8988T (cell line): ENCODE measurements around the gene KRT16.
A peak's percentile ranks its signal among the peaks of the same experiment; 100 is the strongest.
"Not testable (repeated sequence)": the region's sequence is repeated elsewhere in the genome, so short reads cannot be mapped to it uniquely, and the experiment has no call there.

ENCODE experiments used
- DNase-seq: peaks from one replicate; pipeline ENCODE4 v3.0.0; 2011

The KRT16 gene

GRCh38 chr17:41612376-41613160 lies at the start of gene KRT16:
Gene KRT16, minus strand, starts transcription at chr17:41612767. Its CDS starts 79 bp downstream, at chr17:41612688.
- not testable (repeated sequence) for DNase-seq

GRCh38 chr17:41660221-41660711 lies 47.7 kb upstream of the KRT16 start:
- no peak for DNase-seq

GRCh38 chr17:41659427-41660212 lies 47.1 kb upstream of the KRT16 start:
- DNase-seq = no peak

- DNase-seq = no peak
Measured at GRCh38 chr17:41658846-41659245, 46.3 kb upstream of the KRT16 start.

GRCh38 chr17:41657936-41658335 lies 45.4 kb upstream of the KRT16 start:
- DNase-seq = no peak

GRCh38 chr17:41657176-41657754 lies 44.7 kb upstream of the KRT16 start:
- DNase-seq = no peak

- DNase-seq = no peak
Measured at GRCh38 chr17:41656249-41657023, 43.9 kb upstream of the KRT16 start.

- DNase-seq = no peak
Measured at GRCh38 chr17:41655611-41656111, 43.1 kb upstream of the KRT16 start.

- DNase-seq = no peak
Measured at GRCh38 chr17:41654678-41655607, 42.4 kb upstream of the KRT16 start.

GRCh38 chr17:41653892-41654677 lies 41.5 kb upstream of the KRT16 start:
- no peak for DNase-seq

- no peak for DNase-seq
Measured at GRCh38 chr17:41653421-41653820, 40.9 kb upstream of the KRT16 start.

GRCh38 chr17:41652461-41652970 lies 39.9 kb upstream of the KRT16 start:
- no peak for DNase-seq

GRCh38 chr17:41651625-41652460 lies 39.3 kb upstream of the KRT16 start:
- DNase-seq = no peak

- DNase-seq = no peak
Measured at GRCh38 chr17:41650794-41651624, 38.4 kb upstream of the KRT16 start.

GRCh38 chr17:41649923-41650519 lies 37.5 kb upstream of the KRT16 start:
- no peak for DNase-seq

- peak; percentile 69 for DNase-seq
Measured at GRCh38 chr17:41648411-41649195, 36.0 kb upstream of the KRT16 start.

- peak; percentile 78 for DNase-seq
Measured at GRCh38 chr17:41647940-41648410, 35.4 kb upstream of the KRT16 start.
